HG03064 (cell line): ENCODE measurements around the gene STIM1.
"Not testable (repeated sequence)": the region's sequence is repeated elsewhere in the genome, so short reads cannot be mapped to it uniquely, and the experiment has no call there.

Experiments used
- ATAC-seq: cut with Tn5 transposase; IDR thresholded peaks from one replicate; pipeline ENCODE4 v1.9.1; 2021; ENCODE audit warnings: low read depth; ENCODE audit not compliant: unreplicated experiment

Gene STIM1

GRCh38 chr11:4087551-4087950 lies 232.1 kb downstream of the STIM1 start:
- no peak for ATAC-seq

DNA sequence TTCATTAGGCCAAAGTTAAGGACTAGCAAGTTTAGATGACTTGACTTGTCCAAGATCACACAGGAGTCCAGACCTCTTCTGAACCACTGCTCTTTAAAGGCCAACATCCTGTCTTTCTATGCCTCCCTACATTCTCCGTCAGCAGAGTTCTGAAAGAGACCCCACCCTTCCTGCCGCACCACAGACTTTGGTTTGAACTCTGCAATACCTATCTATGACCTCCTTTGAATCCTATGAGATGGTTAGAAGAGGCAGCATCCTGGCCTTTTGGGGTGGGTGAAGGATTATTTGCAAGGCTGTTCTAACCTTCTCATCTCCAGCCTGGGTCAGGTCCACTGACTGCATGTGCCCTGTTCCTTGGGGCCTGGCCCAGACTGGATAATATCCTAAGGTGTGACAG lies 234.8 kb downstream of the STIM1 start:
- ATAC-seq: no peak

GRCh38 chr11:4092026-4092425 lies 236.6 kb downstream of the STIM1 start:
- ATAC-seq: no peak

DNA sequence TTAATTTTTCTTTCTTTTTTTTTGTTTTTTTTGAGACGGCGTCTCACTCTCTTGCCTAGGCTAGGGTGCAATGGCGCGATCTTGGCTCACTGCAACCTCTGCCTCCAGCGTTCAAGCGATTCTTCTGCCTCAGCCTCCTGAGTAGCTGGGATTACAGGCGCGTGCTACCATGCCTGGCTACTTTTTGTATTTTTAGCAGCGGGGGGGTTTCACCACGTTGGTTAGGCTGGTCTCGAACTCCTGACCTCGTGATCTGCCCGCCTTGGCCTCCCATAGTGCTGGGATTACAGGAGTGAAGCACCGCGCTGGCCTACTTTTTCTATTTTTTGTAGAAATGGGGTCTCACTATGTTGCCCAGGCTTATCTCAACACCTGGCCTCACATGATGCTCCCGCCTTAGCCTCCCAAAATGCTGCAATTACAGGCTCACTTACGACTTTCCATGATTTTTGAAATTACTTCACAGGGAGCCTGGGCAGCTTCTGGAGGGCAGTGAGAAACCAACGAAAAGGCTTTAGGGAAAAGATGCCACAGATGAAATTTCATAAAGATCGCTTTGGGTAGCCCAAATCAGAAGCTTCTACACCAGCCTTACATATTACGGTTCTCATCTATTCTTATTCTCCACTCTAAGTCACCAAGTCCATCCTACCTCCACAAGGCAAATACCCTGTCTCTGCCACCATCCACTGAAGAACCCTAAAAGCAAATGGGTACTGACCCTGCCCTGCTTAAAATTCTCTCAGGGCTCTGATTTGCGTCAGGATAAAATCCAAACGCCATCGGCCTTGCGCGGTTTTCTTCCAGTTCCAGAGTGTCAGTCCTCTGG lies 238.3 kb downstream of the STIM1 start:
- ATAC-seq: no peak

DNA sequence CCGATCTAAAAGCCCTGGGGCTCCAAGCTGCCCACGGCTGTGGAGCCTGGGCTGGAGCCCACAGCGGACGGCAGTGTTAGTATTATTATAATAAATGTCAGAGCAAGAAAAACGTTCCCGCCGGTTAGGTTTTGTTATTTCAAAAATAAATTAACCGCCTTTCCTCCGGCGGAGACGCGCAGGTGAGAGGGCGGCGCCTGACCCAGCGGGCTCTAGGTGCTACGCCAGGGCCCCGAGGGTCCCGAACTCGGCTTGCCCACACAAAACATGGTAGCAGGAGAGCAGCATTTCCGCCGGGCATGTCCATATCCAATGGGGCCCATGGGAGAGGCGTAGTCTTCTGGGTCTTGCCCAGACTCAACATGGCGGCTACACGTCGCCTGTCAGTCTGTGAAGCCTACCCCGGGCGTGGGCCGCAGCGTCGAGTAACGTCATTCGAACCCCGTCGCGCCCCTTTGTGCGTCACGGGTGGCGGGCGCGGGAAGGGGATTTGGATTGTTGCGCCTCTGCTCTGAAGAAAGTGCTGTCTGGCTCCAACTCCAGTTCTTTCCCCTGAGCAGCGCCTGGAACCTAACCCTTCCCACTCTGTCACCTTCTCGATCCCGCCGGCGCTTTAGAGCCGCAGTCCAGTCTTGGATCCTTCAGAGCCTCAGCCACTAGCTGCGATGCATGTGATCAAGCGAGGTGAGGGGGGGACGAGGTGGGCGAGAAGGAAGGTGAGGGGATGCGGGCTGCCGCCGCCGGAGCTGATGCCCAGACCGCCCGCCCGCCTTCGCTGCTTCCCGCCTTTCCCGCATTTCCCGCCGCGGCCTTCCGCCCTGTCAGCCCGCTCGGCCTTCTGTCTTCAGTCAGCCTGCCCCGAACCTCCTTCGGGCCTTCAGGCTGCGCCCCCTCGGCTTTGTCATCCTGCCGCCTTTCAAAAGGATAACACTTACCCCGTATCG lies 239.2 kb downstream of the STIM1 start, which contains the start of gene RRM1:
RRM1 (plus strand) TSS at position 452 of the 944 bp plus-strand sequence; CDS start at position 666, 214 bp downstream.
- peak; percentile 92 for ATAC-seq

GRCh38 chr11:4095509-4096230 lies 240.2 kb downstream of the STIM1 start:
- no peak for ATAC-seq

GRCh38 chr11:4098026-4098621 lies 242.7 kb downstream of the STIM1 start:
- ATAC-seq: no peak

- no peak for ATAC-seq
These were observed 247.2 kb downstream of the STIM1 start for GRCh38 chr11:4102711-4103110.

DNA sequence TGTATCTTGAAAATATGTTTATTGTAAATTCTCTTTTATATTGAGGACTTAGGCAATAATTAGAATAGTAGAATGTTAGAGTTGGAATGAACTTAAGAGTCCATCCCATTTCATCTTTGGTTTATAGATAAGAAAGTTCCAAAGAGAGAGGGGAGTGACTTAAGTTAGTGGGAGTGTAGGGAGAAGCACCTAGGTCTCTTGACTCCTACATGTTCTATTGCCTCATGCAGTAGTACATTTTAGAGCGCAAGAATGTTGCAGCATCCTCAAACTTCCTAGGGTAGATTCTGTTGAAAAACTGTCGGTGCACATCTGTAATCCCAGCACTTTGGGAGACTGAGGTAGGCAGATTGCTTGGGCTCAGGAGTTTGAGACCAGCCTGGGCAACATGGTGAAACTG lies 247.8 kb downstream of the STIM1 start:
- ATAC-seq: no peak

- no peak for ATAC-seq
These were observed 250.5 kb downstream of the STIM1 start for GRCh38 chr11:4105916-4106315.

DNA sequence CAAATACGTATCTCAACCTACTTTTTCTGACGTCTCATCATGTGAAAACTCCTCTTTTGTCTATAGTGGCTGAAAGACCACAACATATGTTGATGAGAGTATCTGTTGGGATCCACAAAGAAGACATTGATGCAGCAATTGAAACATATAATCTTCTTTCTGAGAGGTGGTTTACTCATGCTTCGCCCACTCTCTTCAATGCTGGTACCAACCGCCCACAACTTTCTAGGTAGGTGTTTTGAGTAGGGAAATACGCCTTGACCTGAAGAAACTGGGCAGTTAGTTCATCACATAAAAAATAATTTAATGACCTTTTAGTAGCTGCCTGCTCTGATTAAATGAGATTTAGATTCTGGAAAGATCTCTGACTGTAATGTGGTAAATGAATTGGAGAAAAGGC lies 256.4 kb downstream of the STIM1 start:
- ATAC-seq: no peak

DNA sequence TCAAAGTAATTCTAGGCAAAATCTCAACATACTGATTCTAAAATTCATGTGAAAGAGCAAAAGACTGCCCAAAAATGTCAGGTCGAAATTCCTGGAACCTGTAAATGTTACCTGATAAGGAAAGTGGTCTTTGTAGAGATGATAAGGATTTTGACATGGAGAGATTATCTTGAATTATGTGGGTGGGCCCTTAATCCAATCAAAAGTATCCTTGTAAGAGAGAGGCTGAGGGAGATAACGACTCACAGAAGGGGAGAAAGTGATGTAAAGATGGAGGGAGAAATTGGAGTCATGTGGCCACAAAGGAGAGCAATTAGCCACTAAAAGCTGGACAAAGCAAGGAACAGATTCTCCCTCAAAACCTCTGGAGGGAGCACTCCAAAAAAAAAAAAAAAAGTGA lies 259.7 kb downstream of the STIM1 start:
- ATAC-seq: no peak

DNA sequence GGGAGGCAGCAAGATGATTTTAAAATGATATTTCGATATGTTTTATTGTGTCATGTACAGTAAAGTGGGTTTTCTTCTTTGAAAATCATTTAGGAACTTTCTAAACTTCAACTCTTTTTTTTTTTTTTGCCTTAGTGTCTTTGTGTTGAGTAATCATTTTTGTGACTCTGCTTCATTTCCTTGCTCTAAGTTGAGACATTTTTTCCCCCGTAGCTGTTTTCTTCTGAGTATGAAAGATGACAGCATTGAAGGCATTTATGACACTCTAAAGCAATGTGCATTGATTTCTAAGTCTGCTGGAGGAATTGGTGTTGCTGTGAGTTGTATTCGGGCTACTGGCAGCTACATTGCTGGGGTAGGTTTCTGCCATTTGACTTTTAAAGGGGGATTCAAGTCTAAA lies 262.6 kb downstream of the STIM1 start:
- no peak for ATAC-seq

- no peak for ATAC-seq
These were observed 267.8 kb downstream of the STIM1 start for GRCh38 chr11:4123218-4123617.

DNA sequence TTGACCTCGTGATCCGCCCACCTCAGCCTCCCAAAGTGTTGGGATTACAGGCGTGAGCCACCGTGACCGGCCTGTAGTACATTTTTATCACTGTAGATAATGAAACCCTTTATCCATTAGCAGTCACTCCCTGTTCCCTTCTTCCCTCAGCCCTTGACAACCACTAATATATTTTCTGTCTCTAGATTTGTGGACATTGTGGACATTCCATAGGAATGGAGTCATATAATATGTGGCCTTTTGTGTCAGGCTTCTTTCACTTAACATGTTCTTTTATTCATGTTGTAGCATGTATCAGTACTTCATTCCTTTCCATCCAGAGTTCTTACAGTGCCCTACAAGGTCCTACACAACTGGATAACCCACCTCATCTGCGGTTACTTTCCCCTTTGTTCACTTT lies 269.7 kb downstream of the STIM1 start:
- no peak for ATAC-seq

- no peak for ATAC-seq
These were observed 271.9 kb downstream of the STIM1 start for GRCh38 chr11:4127357-4127756.

DNA sequence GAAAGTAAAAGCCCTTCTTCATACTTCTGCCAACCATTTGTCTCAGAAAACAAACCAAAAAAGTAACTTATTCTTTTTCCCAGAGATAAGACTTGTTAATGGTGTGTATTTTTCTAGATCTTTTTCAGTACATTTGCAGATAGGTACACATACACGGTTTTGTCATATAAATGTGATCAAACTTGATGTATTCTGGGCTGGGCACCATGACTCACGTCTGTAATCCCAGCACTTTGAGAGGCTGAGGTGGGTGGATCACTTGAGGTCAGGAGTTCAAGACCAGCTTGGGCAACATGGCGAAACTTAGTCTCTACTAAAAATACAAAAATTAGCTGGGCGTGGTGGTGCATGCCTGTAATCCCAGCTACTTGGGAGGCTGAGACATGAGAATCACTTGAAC lies 274.8 kb downstream of the STIM1 start:
- ATAC-seq: not testable (repeated sequence)

GRCh38 chr11:4134806-4135205 lies 279.3 kb downstream of the STIM1 start:
- no peak for ATAC-seq

GRCh38 chr11:4138497-4138896 lies 283.0 kb downstream of the STIM1 start:
- ATAC-seq: no peak

DNA sequence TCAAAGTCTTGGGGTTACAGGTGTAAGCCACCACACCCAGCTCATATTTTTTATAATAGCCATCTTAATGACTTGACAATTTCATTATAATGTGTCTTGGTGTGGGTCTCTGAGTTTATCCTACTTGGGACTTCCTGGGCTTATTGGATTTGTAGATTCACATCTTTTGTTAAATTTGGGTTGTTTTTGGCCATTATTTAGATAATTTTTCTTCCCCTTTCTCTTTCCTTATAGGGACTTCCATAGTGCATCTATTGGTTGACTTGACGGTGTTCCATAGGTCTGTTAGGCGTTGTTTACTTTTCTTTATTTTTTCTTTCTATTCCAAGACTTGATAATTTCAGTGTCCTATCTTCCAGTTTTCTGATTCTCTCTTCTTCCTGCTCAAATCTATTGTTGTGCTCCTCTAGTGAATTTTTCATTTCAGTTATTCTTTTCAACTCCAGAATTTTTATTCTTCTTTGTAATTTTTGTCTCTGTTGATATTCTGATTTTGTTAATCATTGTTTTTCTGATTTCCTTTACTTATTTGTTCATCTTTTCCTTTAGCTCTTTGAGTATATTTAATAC lies 284.7 kb downstream of the STIM1 start:
- ATAC-seq: no peak
